ENCODE measurements around the gene CHIC2. TPM values are rescaled to one million over a fixed set of nuclear protein-coding genes. Genes with fewer than 3 reads are reported as not detected.
A peak's percentile ranks its signal among the peaks of the same experiment; 100 is the strongest.

The CHIC2 gene
- total and polyA plus RNA-seq, 2 donors (not counting 1 experiment from before 2014, with no cell fraction given) = 39.4 to 52.0 TPM

DNA sequence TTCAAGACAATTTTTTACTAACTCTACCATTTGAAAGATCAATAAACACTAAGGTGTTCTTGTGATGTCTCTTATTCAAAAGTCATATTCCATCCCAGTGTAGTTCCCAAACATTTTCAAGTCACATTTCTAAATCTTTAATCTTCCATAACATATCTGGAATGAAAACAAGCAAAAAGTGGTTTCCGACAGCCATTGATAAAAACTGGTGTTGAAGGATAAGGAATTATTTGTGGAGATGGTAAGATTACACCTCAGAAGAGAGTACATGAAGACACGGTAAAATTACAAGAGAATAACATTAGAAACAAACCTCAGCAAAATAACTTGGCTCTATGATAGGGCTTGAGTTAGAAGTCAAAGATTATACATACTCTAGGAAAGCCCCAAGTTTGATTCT is 4.3 kb downstream of the CHIC2 start:
- Histone ChIP-seq H3K9me3 (ENCODE audit: control insufficient read depth, insufficient read depth, low read depth, low read length) (no peaks in the 10 kb centered on the region), H3K79me2 (ENCODE audit: control insufficient read depth, insufficient read depth, low read length) (peaks cover 90% of the 10 kb centered on the region), H3K27me3 (ENCODE audit: control insufficient read depth, insufficient read depth, low read length) (no peaks in the 10 kb centered on the region), H4K20me1 (ENCODE audit: control insufficient read depth, extremely low read depth, insufficient read depth, low read length) (peaks cover 4% of the 10 kb centered on the region), H3K4me1 (ENCODE audit: control insufficient read depth, extremely low read depth, insufficient read depth, low read length) (peaks cover 2% of the 10 kb centered on the region), H3K27ac (ENCODE audit: insufficient read depth, low read length) (no peak overlapping the region), H3K36me3 (ENCODE audit: control insufficient read depth, insufficient read depth, low read length) (no peaks in the 10 kb centered on the region), H2AFZ (ENCODE audit: low read length) (no peak overlapping the region), H3K4me3 (replicated peaks in 1 of 4; ENCODE audit: control extremely low read depth in 1 of 4, insufficient read depth in 1 of 4, low read depth in 3 of 4, low read length in 4 of 4) (peak overlapping the region in 3 of 4 experiments; percentile 86 to 92 (median 91)), H3K4me2 (ENCODE audit: extremely low read depth, insufficient read depth, low read length) (peak overlapping the region; percentile 77), H3K9ac (ENCODE audit: insufficient read depth, low read length) (no peak overlapping the region)
- TF ChIP-seq EZH2 (IDR thresholded peaks at IDR 0.05; ENCODE audit: low read length, missing control alignments) = no peak
- TF ChIP-seq, protein P1, sequence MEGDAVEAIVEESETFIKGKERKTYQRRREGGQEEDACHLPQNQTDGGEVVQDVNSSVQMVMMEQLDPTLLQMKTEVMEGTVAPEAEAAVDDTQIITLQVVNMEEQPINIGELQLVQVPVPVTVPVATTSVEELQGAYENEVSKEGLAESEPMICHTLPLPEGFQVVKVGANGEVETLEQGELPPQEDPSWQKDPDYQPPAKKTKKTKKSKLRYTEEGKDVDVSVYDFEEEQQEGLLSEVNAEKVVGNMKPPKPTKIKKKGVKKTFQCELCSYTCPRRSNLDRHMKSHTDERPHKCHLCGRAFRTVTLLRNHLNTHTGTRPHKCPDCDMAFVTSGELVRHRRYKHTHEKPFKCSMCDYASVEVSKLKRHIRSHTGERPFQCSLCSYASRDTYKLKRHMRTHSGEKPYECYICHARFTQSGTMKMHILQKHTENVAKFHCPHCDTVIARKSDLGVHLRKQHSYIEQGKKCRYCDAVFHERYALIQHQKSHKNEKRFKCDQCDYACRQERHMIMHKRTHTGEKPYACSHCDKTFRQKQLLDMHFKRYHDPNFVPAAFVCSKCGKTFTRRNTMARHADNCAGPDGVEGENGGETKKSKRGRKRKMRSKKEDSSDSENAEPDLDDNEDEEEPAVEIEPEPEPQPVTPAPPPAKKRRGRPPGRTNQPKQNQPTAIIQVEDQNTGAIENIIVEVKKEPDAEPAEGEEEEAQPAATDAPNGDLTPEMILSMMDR (conservative IDR thresholded peaks at IDR 0.05 in 1 of 2, IDR thresholded peaks at IDR 0.05 in 1 of 2; ENCODE audit: low read depth in 1 of 2, low read length in 2 of 2) = no peak
- DNase-seq (ENCODE audit: low read depth in 2 of 2) = no peak

DNA sequence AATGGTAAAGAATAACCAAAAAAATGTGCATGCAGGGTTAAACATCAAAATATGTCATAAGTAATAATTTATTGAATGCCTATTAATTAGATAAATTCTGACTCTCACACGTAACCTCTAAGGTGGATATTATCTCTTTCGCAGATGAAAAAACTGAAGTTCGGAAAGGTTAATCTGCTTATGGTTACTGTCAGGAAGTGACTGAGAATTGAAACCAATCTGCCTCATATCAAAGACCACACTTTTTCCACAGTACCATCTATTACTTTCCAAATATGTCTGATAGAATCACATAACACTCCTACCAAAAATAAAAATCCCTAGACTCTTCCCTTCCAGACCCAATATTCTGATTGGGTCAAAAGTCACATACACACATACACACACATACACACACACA is 6.2 kb downstream of the CHIC2 start:
- TF ChIP-seq, protein P1 (conservative IDR thresholded peaks at IDR 0.05 in 1 of 2, IDR thresholded peaks at IDR 0.05 in 1 of 2; ENCODE audit: low read depth in 1 of 2, low read length in 2 of 2) = no peak

DNA sequence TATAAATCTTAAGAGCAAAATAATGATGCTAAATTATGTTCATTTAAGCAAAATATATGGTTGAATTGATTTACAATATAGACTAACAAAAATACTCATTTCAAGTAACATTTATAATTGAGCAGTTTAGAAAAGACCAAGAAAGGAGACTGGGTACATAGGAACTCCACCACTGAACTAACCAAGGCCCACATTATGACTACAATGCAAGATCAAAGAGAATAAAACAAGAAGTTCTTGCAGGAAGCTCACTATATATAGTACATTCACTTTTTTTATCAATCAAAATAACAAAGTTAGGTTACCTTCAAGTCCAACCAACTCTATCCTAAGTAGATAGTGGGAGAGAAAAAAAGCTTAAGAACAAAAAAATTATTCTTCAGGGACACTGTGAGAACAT is 8.0 kb downstream of the CHIC2 start:
- Histone ChIP-seq H3K27ac (ENCODE audit: insufficient read depth, low read length) (no peak overlapping the region), H3K27me3 (ENCODE audit: control insufficient read depth, insufficient read depth, low read length) (no peaks in the 10 kb centered on the region), H3K4me3 (replicated peaks in 1 of 4; ENCODE audit: control extremely low read depth in 1 of 4, insufficient read depth in 1 of 4, low read depth in 3 of 4, low read length in 4 of 4) (no peak overlapping the region), H3K36me3 (ENCODE audit: control insufficient read depth, insufficient read depth, low read length) (no peaks in the 10 kb centered on the region), H3K79me2 (ENCODE audit: control insufficient read depth, insufficient read depth, low read length) (peaks cover 100% of the 10 kb centered on the region), H3K9me3 (ENCODE audit: control insufficient read depth, insufficient read depth, low read depth, low read length) (no peaks in the 10 kb centered on the region), H3K9ac (ENCODE audit: insufficient read depth, low read length) (no peak overlapping the region), H3K4me1 (ENCODE audit: control insufficient read depth, extremely low read depth, insufficient read depth, low read length) (peaks cover 2% of the 10 kb centered on the region), H4K20me1 (ENCODE audit: control insufficient read depth, extremely low read depth, insufficient read depth, low read length) (peaks cover 4% of the 10 kb centered on the region), H2AFZ (ENCODE audit: low read length) (no peak overlapping the region), H3K4me2 (ENCODE audit: extremely low read depth, insufficient read depth, low read length) (no peak overlapping the region)
- no peak for DNase-seq (ENCODE audit: low read depth in 2 of 2)
- no peak for TF ChIP-seq EZH2 (IDR thresholded peaks at IDR 0.05; ENCODE audit: low read length, missing control alignments)
- TF ChIP-seq, protein P1 (conservative IDR thresholded peaks at IDR 0.05 in 1 of 2, IDR thresholded peaks at IDR 0.05 in 1 of 2; ENCODE audit: low read depth in 1 of 2, low read length in 2 of 2) = no peak

More for the DNA sequence above, 6.2 kb downstream of the CHIC2 start:
- Histone ChIP-seq H4K20me1 (ENCODE audit: control insufficient read depth, extremely low read depth, insufficient read depth, low read length) (peaks cover 4% of the 10 kb centered on the region), H3K79me2 (ENCODE audit: control insufficient read depth, insufficient read depth, low read length) (peaks cover 100% of the 10 kb centered on the region), H3K27me3 (ENCODE audit: control insufficient read depth, insufficient read depth, low read length) (no peaks in the 10 kb centered on the region), H3K9me3 (ENCODE audit: control insufficient read depth, insufficient read depth, low read depth, low read length) (no peaks in the 10 kb centered on the region), H3K27ac (ENCODE audit: insufficient read depth, low read length) (no peak overlapping the region), H3K4me3 (replicated peaks in 1 of 4; ENCODE audit: control extremely low read depth in 1 of 4, insufficient read depth in 1 of 4, low read depth in 3 of 4, low read length in 4 of 4) (no peak overlapping the region), H2AFZ (ENCODE audit: low read length) (no peak overlapping the region), H3K4me1 (ENCODE audit: control insufficient read depth, extremely low read depth, insufficient read depth, low read length) (peaks cover 2% of the 10 kb centered on the region), H3K4me2 (ENCODE audit: extremely low read depth, insufficient read depth, low read length) (peak overlapping the region; percentile 45), H3K36me3 (ENCODE audit: control insufficient read depth, insufficient read depth, low read length) (no peaks in the 10 kb centered on the region), H3K9ac (ENCODE audit: insufficient read depth, low read length) (no peak overlapping the region)
- no peak for DNase-seq (ENCODE audit: low read depth in 2 of 2)

Measured in fibroblast of lung (primary cell).